GM12865 (cell line): ENCODE measurements around the gene TACSTD2.
"Not testable (repeated sequence)": the region's sequence is repeated elsewhere in the genome, so short reads cannot be mapped to it uniquely, and the experiment has no call there.

ENCODE experiments used
- DNase-seq: peaks from one replicate; pipeline ENCODE4 v3.0.0; 2010; ENCODE audit warnings: low read depth
- H3K4me3 ChIP-seq: 2 replicates; pipeline ENCODE4 v1.5.1; 2011; ENCODE audit warnings: mild to moderate bottlenecking, low read depth, low read length, control low read depth
- TF ChIP-seq, protein P1 (sequence below): IDR thresholded peaks from 2 replicates; pipeline ENCODE4 v1.5.1; 2011; ENCODE audit warnings: low read length, control low read depth, low read depth, inconsistent platforms; ENCODE audit not compliant: insufficient read depth; ENCODE audit errors: missing control alignments

Gene TACSTD2

DNA sequence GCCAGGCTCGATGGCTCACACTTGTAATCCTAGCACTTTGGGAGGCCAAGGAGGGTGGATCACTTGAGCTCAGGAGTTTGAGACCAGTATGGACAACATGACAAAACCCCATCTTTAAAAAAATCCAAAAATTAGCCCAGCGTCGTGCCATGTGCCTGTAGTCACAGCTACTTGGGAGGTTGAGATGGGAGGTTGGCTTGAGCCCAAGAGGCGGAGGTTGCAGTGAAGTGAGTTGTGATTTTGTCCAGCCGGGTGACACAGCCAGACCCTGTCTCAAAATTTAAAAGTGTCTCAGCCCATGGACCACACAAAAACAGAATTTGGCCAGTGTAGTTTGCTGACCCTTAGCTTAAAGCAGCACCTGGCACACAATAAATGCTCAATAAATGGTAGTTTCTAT is 11.3 kb upstream of the TACSTD2 start:
- TF ChIP-seq, protein P1, sequence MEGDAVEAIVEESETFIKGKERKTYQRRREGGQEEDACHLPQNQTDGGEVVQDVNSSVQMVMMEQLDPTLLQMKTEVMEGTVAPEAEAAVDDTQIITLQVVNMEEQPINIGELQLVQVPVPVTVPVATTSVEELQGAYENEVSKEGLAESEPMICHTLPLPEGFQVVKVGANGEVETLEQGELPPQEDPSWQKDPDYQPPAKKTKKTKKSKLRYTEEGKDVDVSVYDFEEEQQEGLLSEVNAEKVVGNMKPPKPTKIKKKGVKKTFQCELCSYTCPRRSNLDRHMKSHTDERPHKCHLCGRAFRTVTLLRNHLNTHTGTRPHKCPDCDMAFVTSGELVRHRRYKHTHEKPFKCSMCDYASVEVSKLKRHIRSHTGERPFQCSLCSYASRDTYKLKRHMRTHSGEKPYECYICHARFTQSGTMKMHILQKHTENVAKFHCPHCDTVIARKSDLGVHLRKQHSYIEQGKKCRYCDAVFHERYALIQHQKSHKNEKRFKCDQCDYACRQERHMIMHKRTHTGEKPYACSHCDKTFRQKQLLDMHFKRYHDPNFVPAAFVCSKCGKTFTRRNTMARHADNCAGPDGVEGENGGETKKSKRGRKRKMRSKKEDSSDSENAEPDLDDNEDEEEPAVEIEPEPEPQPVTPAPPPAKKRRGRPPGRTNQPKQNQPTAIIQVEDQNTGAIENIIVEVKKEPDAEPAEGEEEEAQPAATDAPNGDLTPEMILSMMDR: no peak
- H3K4me3 ChIP-seq: no peak overlapping the region
- no peak for DNase-seq

DNA sequence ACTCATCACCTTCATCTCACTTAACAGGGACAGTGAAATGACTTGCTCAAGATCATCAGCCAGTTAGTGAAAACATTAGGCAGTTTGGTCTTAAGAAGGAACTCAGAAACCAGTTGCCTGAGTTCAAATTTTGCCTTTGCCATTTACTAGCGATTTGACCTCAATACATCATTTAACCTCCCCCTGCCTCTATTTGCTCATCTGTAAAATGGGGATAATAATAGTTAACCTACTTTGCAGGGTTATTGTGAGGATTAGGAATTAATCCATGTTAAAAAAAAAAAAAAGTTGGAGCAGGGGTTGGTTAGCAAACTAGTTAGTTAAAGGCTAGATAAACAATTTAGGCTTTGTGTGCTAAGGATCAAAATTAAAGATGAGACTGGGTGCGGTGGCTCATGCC is 10.6 kb upstream of the TACSTD2 start:
- no peak overlapping the region for H3K4me3 ChIP-seq
- DNase-seq: no peak
- TF ChIP-seq, protein P1: no peak

DNA sequence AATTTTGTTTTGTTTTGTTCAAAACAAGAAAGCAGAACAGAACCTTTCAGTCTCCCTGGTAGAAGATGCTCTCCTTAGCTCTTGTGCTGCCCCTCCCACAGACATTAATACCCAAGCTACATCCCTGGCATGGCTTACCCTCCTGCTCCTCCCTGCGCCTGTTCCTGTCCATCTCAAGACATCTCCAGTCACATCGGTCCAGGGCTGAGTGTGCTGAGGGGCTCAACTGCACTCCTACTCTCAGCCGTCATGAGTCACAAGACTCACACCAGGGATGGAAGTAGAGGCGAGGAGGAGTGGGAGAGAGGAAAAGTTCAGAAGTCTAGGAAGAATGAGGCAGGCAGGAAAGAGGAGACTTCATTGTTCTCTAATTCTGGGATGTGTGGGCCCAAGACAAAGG is 9.2 kb upstream of the TACSTD2 start:
- TF ChIP-seq, protein P1: no peak
- DNase-seq: no peak
- no peak overlapping the region for H3K4me3 ChIP-seq

DNA sequence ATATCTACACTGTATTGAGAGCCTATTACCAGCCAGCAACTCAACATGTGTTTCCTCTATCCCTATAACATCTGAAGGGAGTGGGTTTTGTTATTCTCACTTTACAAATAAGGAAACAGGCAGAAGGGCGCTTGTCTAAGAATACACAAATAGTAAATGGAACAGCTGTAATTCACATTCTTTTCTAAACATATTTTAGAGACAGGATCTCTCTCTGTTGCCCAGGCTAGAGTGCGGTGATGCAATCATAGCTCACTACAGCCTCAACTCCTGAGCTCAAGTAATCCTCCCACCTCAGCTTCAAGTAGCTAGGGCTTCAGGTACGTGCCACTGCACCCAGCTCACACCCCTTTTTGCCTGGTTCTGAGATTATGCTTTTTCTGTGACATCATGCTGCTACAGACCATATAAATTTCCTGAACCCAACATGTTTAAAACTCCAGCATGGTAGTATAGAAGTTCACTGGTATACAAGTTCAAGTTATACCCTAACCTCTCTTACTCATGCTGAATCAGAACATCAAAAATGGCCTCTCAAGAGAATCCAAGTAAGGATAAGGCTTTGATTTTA is 8.6 kb upstream of the TACSTD2 start:
- DNase-seq: no peak
- H3K4me3 ChIP-seq: no peak overlapping the region
- TF ChIP-seq, protein P1: no peak

DNA sequence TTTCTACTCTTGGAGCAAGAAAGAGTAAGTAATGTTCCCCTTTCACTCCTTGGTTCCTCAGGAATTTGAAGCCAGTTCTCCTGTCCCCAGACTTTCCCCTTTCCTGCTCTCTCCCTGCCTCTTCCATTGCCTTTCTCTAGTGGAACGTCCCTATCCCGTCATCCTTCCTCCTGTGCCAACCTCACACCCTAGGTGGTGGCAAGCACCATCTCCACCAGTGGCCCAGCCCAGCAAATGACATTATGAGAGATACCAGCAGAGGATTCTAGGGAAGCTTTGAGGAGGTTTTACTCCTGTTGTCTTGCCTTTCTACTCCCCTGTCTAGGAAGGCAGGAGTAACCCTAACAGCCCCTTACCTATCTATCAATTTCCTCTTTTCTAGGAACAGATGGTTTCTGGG is 8.1 kb upstream of the TACSTD2 start:
- TF ChIP-seq, protein P1: no peak
- no peak for DNase-seq
- H3K4me3 ChIP-seq: no peak overlapping the region

DNA sequence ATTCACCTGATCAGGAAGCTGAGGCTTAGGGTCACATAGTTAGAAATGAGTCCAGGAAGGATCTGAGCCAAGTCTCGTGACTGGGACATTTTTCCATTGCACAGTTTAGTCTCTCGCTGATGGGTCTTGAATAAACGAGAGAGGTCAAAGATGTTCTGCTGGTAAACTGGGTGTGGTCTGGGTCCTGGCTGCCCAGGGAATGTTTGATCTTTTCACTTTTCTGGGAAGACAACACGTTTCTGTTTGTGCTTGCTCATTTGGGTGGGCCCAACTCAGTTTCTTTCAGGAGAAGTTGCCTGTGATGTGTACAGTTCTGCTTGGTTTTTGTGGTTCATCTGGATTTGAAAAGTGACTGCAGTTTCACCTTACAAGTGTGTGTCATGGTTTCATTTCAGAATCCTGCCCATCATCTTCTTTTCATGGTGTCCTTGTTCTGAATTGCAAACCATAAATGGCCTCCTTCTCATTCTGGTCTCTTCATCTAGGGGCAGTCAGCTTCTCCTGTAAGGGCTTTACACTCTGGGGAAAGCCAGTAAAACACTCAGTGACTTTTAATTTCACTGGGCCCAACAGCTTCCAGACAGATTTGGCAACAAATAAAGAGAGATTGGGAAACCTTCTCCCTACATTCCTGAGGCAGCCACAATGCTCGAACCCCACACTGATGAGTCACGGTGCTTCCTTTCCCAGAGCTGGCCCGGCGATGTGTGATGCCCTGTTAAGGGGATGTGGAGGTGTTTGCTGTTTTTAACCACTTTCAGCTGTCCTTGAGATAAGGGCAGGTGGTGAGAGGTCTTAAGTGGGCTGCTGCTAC is 7.2 kb upstream of the TACSTD2 start:
- TF ChIP-seq, protein P1: no peak
- peak; percentile 80 for DNase-seq
- no peak overlapping the region for H3K4me3 ChIP-seq

DNA sequence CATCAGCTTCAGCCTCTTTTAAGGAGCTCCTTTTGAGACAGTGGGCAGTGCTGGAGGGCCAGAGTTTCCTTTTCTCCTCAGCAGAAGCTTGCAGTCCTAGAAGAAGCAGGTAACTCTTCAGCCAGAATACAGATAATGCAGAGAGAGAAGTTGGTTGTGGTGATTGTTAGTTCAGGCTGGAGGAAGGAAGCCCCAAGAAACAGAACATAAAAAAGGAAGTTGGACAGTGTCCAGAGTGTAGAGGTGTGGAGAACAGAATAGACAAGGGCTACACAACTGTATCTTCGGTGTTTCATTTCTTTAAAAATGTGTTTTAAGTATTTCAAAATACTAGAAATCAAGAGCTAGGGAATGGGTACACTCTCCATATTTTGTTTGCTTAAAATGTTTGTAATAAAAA is 6.4 kb upstream of the TACSTD2 start:
- TF ChIP-seq, protein P1: no peak
- no peak overlapping the region for H3K4me3 ChIP-seq
- DNase-seq: peak; percentile 38

DNA sequence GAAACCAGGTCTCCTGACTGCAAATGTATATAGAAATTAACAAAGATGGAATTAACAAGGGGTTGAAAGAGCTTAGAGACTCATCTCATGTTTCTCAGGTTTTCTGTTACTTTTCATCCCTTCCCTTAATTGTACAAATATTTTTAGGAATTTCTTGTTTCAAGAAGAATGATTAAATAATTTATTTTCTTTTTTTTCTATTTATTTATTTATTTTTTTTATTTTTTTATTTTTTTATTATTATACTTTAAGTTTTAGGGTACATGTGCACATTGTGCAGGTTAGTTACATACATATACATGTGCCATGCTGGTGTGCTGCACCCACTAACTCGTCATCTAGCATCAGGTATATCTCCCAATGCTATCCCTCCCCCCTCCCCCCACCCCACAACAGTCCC is 5.1 kb upstream of the TACSTD2 start:
- not testable (repeated sequence) for DNase-seq, H3K4me3 ChIP-seq
